Activated B cell treated with CpG ODN at 0.5 μM for 24 hours (primary cell): Measurements from ENCODE around the gene LDLRAD3. TPM values are rescaled to one million over a fixed set of nuclear protein-coding genes. Genes with fewer than 3 reads are reported as not detected.
A peak's percentile ranks its signal among the peaks of the same experiment; 100 is the strongest.

Experiments used
- ATAC-seq: fragments of 200-7000 bp; cut with Tn5 transposase; one replicate; pipeline ENCODE4 v1.10.0; 2021; ENCODE audit warnings: low read depth, mild to moderate bottlenecking, moderate library complexity
- CTCF ChIA-PET: fragments of 350-600 bp; sonication (Branson Sonifier 250); formaldehyde crosslinking; loops from one replicate; lab custom pipeline; 2021; ENCODE audit warnings: antibody characterized with exemption; lab: Charles Lee
- POLR2A ChIA-PET: fragments of 350-600 bp; sonication (Branson Sonifier 250); formaldehyde crosslinking; loops from one replicate; lab custom pipeline; 2021; ENCODE audit warnings: antibody characterized with exemption; lab: Charles Lee
- DNase-seq: peaks from one replicate; pipeline ENCODE4 v3.0.0; 2022
- H3K27ac Mint-ChIP-seq: one replicate; pipeline ENCODE4 v1.8.0; 2020; ENCODE audit warnings: mixed read lengths
- H3K27me3 Mint-ChIP-seq: one replicate; pipeline ENCODE4 v1.8.0; 2021; ENCODE audit warnings: mixed read lengths
- H3K36me3 Mint-ChIP-seq: one replicate; pipeline ENCODE4 v1.8.0; 2021; ENCODE audit warnings: low read depth, mixed read lengths
- H3K4me1 Mint-ChIP-seq: one replicate; pipeline ENCODE4 v1.8.0; 2021; ENCODE audit warnings: mixed read lengths
- H3K4me3 Mint-ChIP-seq: one replicate; pipeline ENCODE4 v1.8.0; 2020; ENCODE audit warnings: mild to moderate bottlenecking, mixed read lengths
- H3K9me3 Mint-ChIP-seq: one replicate; pipeline ENCODE4 v1.8.0; 2020; ENCODE audit warnings: mixed read lengths
- intact Hi-C: fragments of 100-400 bp; cut with micrococcal nuclease; formaldehyde crosslinking; loops from one replicate; pipeline ENCODE4 v1.15.1; 2024
- total RNA-seq: library from RNA; stranded (reverse); gene quantifications from 2 replicates; pipeline ENCODE4 v1.2.3, GENCODE V29; 2022
- TF ChIP-seq, protein P1 (sequence below): fragments of 200-600 bp; IDR thresholded peaks from one replicate; pipeline ENCODE4 v1.8.0; 2022; ENCODE audit warnings: antibody characterized with exemption, mild to moderate bottlenecking

Gene LDLRAD3
- total RNA-seq, 1 donor from 2014 or later: not detected

DNA sequence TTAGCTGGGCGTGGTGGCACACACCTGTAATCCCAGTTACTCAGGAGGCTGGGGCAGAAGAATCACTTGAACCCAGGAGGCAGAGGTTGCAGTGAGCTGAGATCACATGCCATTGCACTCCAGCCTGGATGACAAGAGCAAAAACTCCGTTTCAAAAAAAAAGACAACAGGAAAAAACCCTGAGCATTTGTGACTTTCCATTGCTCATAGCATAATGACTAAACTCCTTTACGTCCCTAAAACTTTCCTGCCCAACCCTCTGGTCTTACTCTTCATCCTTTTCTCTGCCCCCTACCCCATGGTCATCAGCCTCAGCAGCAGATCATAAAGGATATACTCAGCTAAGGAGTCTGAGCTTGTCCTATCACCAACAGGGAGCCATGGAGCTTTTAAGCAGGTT is 6.8 kb upstream of the LDLRAD3 start:
- TF ChIP-seq, protein P1, sequence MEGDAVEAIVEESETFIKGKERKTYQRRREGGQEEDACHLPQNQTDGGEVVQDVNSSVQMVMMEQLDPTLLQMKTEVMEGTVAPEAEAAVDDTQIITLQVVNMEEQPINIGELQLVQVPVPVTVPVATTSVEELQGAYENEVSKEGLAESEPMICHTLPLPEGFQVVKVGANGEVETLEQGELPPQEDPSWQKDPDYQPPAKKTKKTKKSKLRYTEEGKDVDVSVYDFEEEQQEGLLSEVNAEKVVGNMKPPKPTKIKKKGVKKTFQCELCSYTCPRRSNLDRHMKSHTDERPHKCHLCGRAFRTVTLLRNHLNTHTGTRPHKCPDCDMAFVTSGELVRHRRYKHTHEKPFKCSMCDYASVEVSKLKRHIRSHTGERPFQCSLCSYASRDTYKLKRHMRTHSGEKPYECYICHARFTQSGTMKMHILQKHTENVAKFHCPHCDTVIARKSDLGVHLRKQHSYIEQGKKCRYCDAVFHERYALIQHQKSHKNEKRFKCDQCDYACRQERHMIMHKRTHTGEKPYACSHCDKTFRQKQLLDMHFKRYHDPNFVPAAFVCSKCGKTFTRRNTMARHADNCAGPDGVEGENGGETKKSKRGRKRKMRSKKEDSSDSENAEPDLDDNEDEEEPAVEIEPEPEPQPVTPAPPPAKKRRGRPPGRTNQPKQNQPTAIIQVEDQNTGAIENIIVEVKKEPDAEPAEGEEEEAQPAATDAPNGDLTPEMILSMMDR: no peak
- Mint-ChIP-seq H3K9me3 (no peaks in the 10 kb centered on the region), H3K27ac (no peak overlapping the region), H3K36me3 (no peaks in the 10 kb centered on the region), H3K4me1 (no peaks in the 10 kb centered on the region), H3K27me3 (peaks cover 18% of the 10 kb centered on the region), H3K4me3 (no peak overlapping the region)
- ATAC-seq (no peak), DNase-seq (no peak)
- intact Hi-C loops: no loop called here
- ChIA-PET POLR2A (no interaction called here), CTCF (no interaction called here)

DNA sequence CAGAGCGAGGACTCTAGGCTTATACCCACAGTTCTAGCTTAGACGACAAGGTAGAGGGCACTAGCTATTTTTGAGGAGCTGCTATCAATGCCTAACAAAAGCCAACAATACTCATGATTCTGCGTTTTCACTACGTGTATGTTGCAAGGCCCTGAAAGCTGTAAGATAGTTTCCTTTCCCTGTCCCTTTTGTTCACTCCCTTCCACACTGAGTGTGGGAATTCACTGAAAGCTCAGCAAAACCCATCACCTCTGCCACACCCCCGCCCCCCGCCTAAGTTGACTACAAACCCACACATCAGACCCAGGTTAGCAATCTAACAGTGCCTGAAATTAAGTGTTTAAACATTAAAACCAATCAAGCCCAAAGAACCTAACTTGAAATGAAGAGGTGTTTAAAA is 6.2 kb upstream of the LDLRAD3 start:
- no peak overlapping the region for H3K27ac Mint-ChIP-seq
- ChIA-PET CTCF (no interaction called here), POLR2A (no interaction called here)
- DNase-seq: no peak
- no peak overlapping the region for H3K4me3 Mint-ChIP-seq
- ATAC-seq: no peak
- no peaks in the 10 kb centered on the region for H3K36me3 Mint-ChIP-seq
- intact Hi-C loops: no loop called here
- H3K4me1 Mint-ChIP-seq: no peaks in the 10 kb centered on the region
- TF ChIP-seq, protein P1: no peak
- H3K27me3 Mint-ChIP-seq: peaks cover 20% of the 10 kb centered on the region
- H3K9me3 Mint-ChIP-seq: no peaks in the 10 kb centered on the region

DNA sequence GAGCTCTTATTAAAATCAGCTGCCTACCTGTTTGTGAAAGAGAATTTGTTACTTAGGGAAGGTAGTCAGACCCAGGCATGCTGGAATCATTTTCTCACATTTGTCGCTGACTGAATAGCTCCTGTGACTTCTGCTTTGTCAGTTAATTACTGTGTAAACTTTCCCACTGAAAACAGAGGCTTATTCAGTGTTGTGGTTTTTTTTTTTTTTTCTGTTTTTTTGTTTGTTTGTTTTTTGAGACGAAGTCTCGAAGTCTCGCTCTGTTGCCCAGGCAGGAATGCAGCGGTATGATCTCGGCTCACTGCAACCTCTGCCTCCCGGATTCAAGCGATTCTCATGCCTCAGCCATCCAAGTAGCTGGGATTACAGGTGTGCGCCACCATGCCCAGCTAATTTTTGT is 5.6 kb upstream of the LDLRAD3 start:
- CTCF ChIA-PET: no interaction called here
- intact Hi-C loops: no loop called here
- Mint-ChIP-seq H3K4me1 (peaks cover 3% of the 10 kb centered on the region), H3K9me3 (no peaks in the 10 kb centered on the region), H3K27ac (no peak overlapping the region), H3K27me3 (peaks cover 24% of the 10 kb centered on the region), H3K4me3 (no peak overlapping the region), H3K36me3 (no peaks in the 10 kb centered on the region)
- POLR2A ChIA-PET: no interaction called here
- DNase-seq (no peak), ATAC-seq (no peak)
- TF ChIP-seq, protein P1: no peak

DNA sequence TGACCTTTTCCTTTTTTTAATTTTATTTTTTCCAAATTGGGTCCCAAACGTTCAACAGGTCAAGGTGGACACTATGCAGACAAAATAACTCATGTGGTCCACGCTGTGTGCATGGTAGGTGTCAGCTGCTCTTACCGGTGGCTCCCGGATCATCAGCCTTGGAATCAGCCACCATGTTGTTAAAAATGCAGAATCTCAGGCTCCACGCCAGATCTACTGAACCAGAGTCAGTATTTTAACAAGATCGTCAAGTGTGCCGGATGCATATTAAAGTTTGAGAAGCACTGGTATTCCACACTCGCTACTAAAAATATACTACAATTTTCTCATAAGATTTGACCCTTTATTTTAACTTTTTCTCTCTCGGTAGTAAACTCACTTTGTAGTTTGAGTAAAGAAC is 553 bp upstream of the LDLRAD3 start:
- TF ChIP-seq, protein P1: no peak
- intact Hi-C loops: no loop called here
- H3K4me3 Mint-ChIP-seq: peak overlapping the region; percentile 77
- no peak for DNase-seq
- no peak for ATAC-seq
- no peaks in the 10 kb centered on the region for H3K36me3 Mint-ChIP-seq
- ChIA-PET CTCF (no interaction called here), POLR2A (no interaction called here)
- H3K4me1 Mint-ChIP-seq: peaks cover 14% of the 10 kb centered on the region
- peaks cover 31% of the 10 kb centered on the region for H3K27me3 Mint-ChIP-seq
- H3K27ac Mint-ChIP-seq: no peak overlapping the region
- H3K9me3 Mint-ChIP-seq: no peaks in the 10 kb centered on the region

DNA sequence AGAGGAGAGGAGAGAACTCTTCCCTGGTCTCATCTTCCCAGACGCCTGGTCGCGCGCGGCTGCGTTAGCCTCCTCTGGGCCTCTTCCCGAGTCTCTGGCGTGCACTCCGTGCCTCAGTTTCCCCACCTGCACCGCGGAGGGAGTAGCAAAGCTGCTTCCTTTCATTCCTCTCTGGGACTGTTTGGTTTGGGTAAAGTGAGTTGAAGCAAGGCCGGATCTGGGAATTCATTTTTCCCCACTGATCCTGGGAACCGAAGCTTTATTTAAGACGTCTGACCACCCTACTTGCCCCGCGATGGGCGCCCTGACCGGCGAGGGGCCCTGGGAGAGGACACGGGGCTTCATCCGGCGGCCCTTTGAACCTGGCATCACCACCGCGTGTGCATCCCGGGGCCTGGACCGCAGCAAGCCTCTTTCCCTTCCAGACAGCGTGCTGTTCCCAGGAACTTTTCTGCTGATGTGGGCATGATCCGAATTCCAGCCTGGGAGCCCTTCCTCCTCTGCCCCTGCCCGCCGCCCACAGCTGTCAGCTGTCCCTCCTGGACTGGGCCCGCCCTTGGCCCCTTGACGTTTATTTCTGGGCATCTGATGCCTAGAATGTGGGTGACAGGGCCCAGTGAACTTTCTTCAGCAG is 758 bp downstream of the LDLRAD3 start:
- Mint-ChIP-seq H3K27ac (no peak overlapping the region), H3K4me3 (peak overlapping the region; percentile 75), H3K36me3 (no peaks in the 10 kb centered on the region), H3K9me3 (no peaks in the 10 kb centered on the region), H3K4me1 (peaks cover 14% of the 10 kb centered on the region), H3K27me3 (peaks cover 31% of the 10 kb centered on the region)
- intact Hi-C loops: no loop called here
- DNase-seq (no peak), ATAC-seq (no peak)
- POLR2A ChIA-PET: no interaction called here
- TF ChIP-seq, protein P1: no peak
- CTCF ChIA-PET: no interaction called here
